Measurements from ENCODE around the gene PYCR2. TPM values are rescaled to one million over a fixed set of nuclear protein-coding genes. Genes with fewer than 3 reads are reported as not detected.

Gene PYCR2
- total and polyA plus RNA-seq, 4 experiments from 2014 or later, result 73.6 to 116 (median 94.3) TPM

- CTCF ChIA-PET (ENCODE audit: partially characterized antibody), result interaction anchor here (1.0 to 3.3 kb wide), 6 partner anchors 12 to 473 kb away, joined by 3 to 21 read pairs (median 4); no protein-coding TSS in a partner anchor
- intact Hi-C loops (cut with micrococcal nuclease), result no loop called here
- no peaks in the 10 kb centered on the region for H3K36me3 ChIP-seq (ENCODE audit: insufficient read depth, low read length)
Measured at GRCh38 chr1:225963735-225964530, 39.9 kb upstream of the PYCR2 start.

GRCh38 chr1:225962440-225962975, 38.5 kb upstream of the PYCR2 start:
- CTCF ChIA-PET (ENCODE audit: partially characterized antibody), result interaction anchor here (0.9 to 3.3 kb wide), 12 partner anchors 12 to 476 kb away, joined by 3 to 21 read pairs (median 3); partner anchors contain the start of gene SRP9
- Histone ChIP-seq H3K27me3 (ENCODE audit: insufficient read depth, low read length) (no peaks in the 10 kb centered on the region), H3K4me1 (ENCODE audit: insufficient read depth, low read length) (peaks cover 4% of the 10 kb centered on the region), H3K9me3 (ENCODE audit: control insufficient read depth in 1 of 2, low read length in 2 of 2) (no peaks in the 10 kb centered on the region), H3K4me3 (ENCODE audit: low read length in 2 of 2) (no peak overlapping the region), H3K36me3 (ENCODE audit: insufficient read depth, low read length) (no peaks in the 10 kb centered on the region), H3K27ac (ENCODE audit: low read depth, low read length) (no peak overlapping the region)
- Mint-ChIP-seq H3K27ac (no peak overlapping the region), H3K36me3 (no peaks in the 10 kb centered on the region), H3K9me3 (no peaks in the 10 kb centered on the region), H3K4me3 (no peak overlapping the region), H3K27me3 (peaks cover 0 to 2% of the 10 kb centered on the region in 2 donors), H3K4me1 (peaks cover 0 to 5% (median 3%) of the 10 kb centered on the region in 4 donors)
- POLR2A ChIA-PET (ENCODE audit: partially characterized antibody), result no interaction called here
- peak in 4 of 5 donors; percentile 31 to 45 (median 38) for DNase-seq
- intact Hi-C loops (cut with micrococcal nuclease), result no loop called here

More at GRCh38 chr1:225963735-225964530, 39.9 kb upstream of the PYCR2 start:
- peak overlapping the region in 1 of 7 donors; percentile 29 for H3K27ac Mint-ChIP-seq
- H3K36me3 Mint-ChIP-seq, result no peaks in the 10 kb centered on the region
- no peaks in the 10 kb centered on the region for H3K9me3 ChIP-seq (ENCODE audit: control insufficient read depth in 1 of 2, low read length in 2 of 2)
- H3K27me3 ChIP-seq (ENCODE audit: insufficient read depth, low read length), result no peaks in the 10 kb centered on the region
- no peak overlapping the region for H3K4me3 ChIP-seq (ENCODE audit: low read length in 2 of 2)
- peaks cover 0 to 2% of the 10 kb centered on the region in 2 donors for H3K27me3 Mint-ChIP-seq
- peaks cover 0 to 5% (median 3%) of the 10 kb centered on the region in 4 donors for H3K4me1 Mint-ChIP-seq
- H3K4me3 Mint-ChIP-seq, result no peak overlapping the region
- peaks cover 4% of the 10 kb centered on the region for H3K4me1 ChIP-seq (ENCODE audit: insufficient read depth, low read length)
- no peak overlapping the region for H3K27ac ChIP-seq (ENCODE audit: low read depth, low read length)
- no peak for DNase-seq
- POLR2A ChIA-PET (ENCODE audit: partially characterized antibody), result no interaction called here
- peaks cover 0 to under 1% (median 0%) of the 10 kb centered on the region in 8 donors for H3K9me3 Mint-ChIP-seq

- intact Hi-C loops (cut with micrococcal nuclease), result no loop called here
- no peaks in the 10 kb centered on the region for H3K9me3 ChIP-seq (ENCODE audit: control insufficient read depth in 1 of 2, low read length in 2 of 2)
- H3K27ac Mint-ChIP-seq, result peak overlapping the region in 1 of 7 donors; percentile 53
- no peak overlapping the region for H3K27ac ChIP-seq (ENCODE audit: low read depth, low read length)
- H3K27me3 ChIP-seq (ENCODE audit: insufficient read depth, low read length), result no peaks in the 10 kb centered on the region
- H3K4me3 ChIP-seq (ENCODE audit: low read length in 2 of 2), result no peak overlapping the region
- H3K4me1 Mint-ChIP-seq, result peaks cover 0 to 5% (median 3%) of the 10 kb centered on the region in 4 donors
- H3K36me3 ChIP-seq (ENCODE audit: insufficient read depth, low read length), result no peaks in the 10 kb centered on the region
- ChIA-PET CTCF (ENCODE audit: partially characterized antibody) (interaction anchor here (1.0 to 3.3 kb wide), 8 partner anchors 9 to 487 kb away, joined by 3 to 21 read pairs (median 3); no protein-coding TSS in a partner anchor), POLR2A (ENCODE audit: partially characterized antibody) (no interaction called here)
- H3K36me3 Mint-ChIP-seq, result no peaks in the 10 kb centered on the region
- no peak for DNase-seq
- no peak overlapping the region for H3K4me3 Mint-ChIP-seq
- H3K4me1 ChIP-seq (ENCODE audit: insufficient read depth, low read length), result peaks cover 4% of the 10 kb centered on the region
- H3K9me3 Mint-ChIP-seq, result no peaks in the 10 kb centered on the region
- H3K27me3 Mint-ChIP-seq, result peaks cover 0 to 2% of the 10 kb centered on the region in 2 donors
Measured at GRCh38 chr1:225961659-225962439, 37.8 kb upstream of the PYCR2 start.

- Histone ChIP-seq H3K4me3 (ENCODE audit: low read length in 2 of 2) (no peak overlapping the region), H3K9me3 (ENCODE audit: control insufficient read depth in 1 of 2, low read length in 2 of 2) (no peaks in the 10 kb centered on the region), H3K27ac (ENCODE audit: low read depth, low read length) (no peak overlapping the region), H3K36me3 (ENCODE audit: insufficient read depth, low read length) (no peaks in the 10 kb centered on the region), H3K4me1 (ENCODE audit: insufficient read depth, low read length) (peaks cover 4% of the 10 kb centered on the region), H3K27me3 (ENCODE audit: insufficient read depth, low read length) (no peaks in the 10 kb centered on the region)
- Mint-ChIP-seq H3K36me3 (no peaks in the 10 kb centered on the region), H3K27ac (no peak overlapping the region), H3K4me3 (no peak overlapping the region), H3K27me3 (peaks cover 6 to 9% of the 10 kb centered on the region in 2 donors), H3K4me1 (peaks cover 0 to 5% (median 3%) of the 10 kb centered on the region in 4 donors), H3K9me3 (no peaks in the 10 kb centered on the region)
- POLR2A ChIA-PET (ENCODE audit: partially characterized antibody), result no interaction called here
- CTCF ChIA-PET (ENCODE audit: partially characterized antibody), result no interaction called here
- intact Hi-C loops (cut with micrococcal nuclease), result no loop called here
- no peak for DNase-seq
Measured at GRCh38 chr1:225958041-225958440, 34.0 kb upstream of the PYCR2 start.

GRCh38 chr1:225954753-225955152, 30.7 kb upstream of the PYCR2 start:
- Mint-ChIP-seq H3K27me3 (peaks cover 9 to 13% of the 10 kb centered on the region in 2 donors), H3K4me1 (peaks cover 0 to 2% (median 0%) of the 10 kb centered on the region in 4 donors), H3K9me3 (no peaks in the 10 kb centered on the region), H3K4me3 (no peak overlapping the region), H3K27ac (no peak overlapping the region), H3K36me3 (no peaks in the 10 kb centered on the region)
- H3K4me3 ChIP-seq (ENCODE audit: low read length in 2 of 2), result no peak overlapping the region
- ChIA-PET POLR2A (ENCODE audit: partially characterized antibody) (no interaction called here), CTCF (ENCODE audit: partially characterized antibody) (interaction anchor here (1.3 kb wide), 1 partner anchor 21 kb away, joined by 3 read pairs; no protein-coding TSS in a partner anchor)
- peaks cover 7% of the 10 kb centered on the region for H3K27me3 ChIP-seq (ENCODE audit: insufficient read depth, low read length)
- DNase-seq, result no peak
- H3K27ac ChIP-seq (ENCODE audit: low read depth, low read length), result no peak overlapping the region
- intact Hi-C loops (cut with micrococcal nuclease), result no loop called here
- no peaks in the 10 kb centered on the region for H3K9me3 ChIP-seq (ENCODE audit: control insufficient read depth in 1 of 2, low read length in 2 of 2)
- H3K36me3 ChIP-seq (ENCODE audit: insufficient read depth, low read length), result no peaks in the 10 kb centered on the region
- no peaks in the 10 kb centered on the region for H3K4me1 ChIP-seq (ENCODE audit: insufficient read depth, low read length)

GRCh38 chr1:225953315-225953714, 29.3 kb upstream of the PYCR2 start:
- Mint-ChIP-seq H3K27me3 (peaks cover 11 to 21% of the 10 kb centered on the region in 2 donors), H3K36me3 (no peaks in the 10 kb centered on the region), H3K4me3 (no peak overlapping the region), H3K4me1 (no peaks in the 10 kb centered on the region), H3K9me3 (no peaks in the 10 kb centered on the region), H3K27ac (no peak overlapping the region)
- no peak for DNase-seq
- Histone ChIP-seq H3K9me3 (ENCODE audit: control insufficient read depth in 1 of 2, low read length in 2 of 2) (no peaks in the 10 kb centered on the region), H3K36me3 (ENCODE audit: insufficient read depth, low read length) (no peaks in the 10 kb centered on the region), H3K27ac (ENCODE audit: low read depth, low read length) (no peak overlapping the region), H3K4me1 (ENCODE audit: insufficient read depth, low read length) (no peaks in the 10 kb centered on the region), H3K27me3 (ENCODE audit: insufficient read depth, low read length) (peaks cover 7% of the 10 kb centered on the region), H3K4me3 (ENCODE audit: low read length in 2 of 2) (no peak overlapping the region)
- intact Hi-C loops (cut with micrococcal nuclease), result no loop called here
- ChIA-PET CTCF (ENCODE audit: partially characterized antibody) (no interaction called here), POLR2A (ENCODE audit: partially characterized antibody) (no interaction called here)

Measured in CD4-positive, alpha-beta memory T cell (primary cell).